ENCODE measurements around the gene FBXW9. TPM values are rescaled to one million over a fixed set of nuclear protein-coding genes. Genes with fewer than 3 reads are reported as not detected.

The FBXW9 gene
- total and polyA plus RNA-seq, 10 donors, result 1.7 to 7.4 (median 4.3) TPM

- no peak overlapping the region for H3K27ac ChIP-seq
- no peaks in the 10 kb centered on the region for H3K27me3 ChIP-seq (replicated peaks in 1 of 7)
- peaks cover 8 to 27% (median 21%) of the 10 kb centered on the region in 6 donors for H3K4me1 ChIP-seq
- WGBS, 5 donors, result 87 to 98% (median 93%) methylated on average over 10 to 12 of the region's 12 CpGs
- peaks cover 0 to 92% (median 87%) of the 10 kb centered on the region in 6 donors for H3K36me3 ChIP-seq
- no peak overlapping the region for H3K4me3 ChIP-seq
- intact Hi-C loops (cut with DNase I; ENCODE audit: low total_unique reads), result no loop called here
- no peak for DNase-seq
- H3K9me3 ChIP-seq, result no peaks in the 10 kb centered on the region
- no peak for TF ChIP-seq POLR2A (IDR thresholded peaks at IDR 0.05)
- TF ChIP-seq, protein P1, sequence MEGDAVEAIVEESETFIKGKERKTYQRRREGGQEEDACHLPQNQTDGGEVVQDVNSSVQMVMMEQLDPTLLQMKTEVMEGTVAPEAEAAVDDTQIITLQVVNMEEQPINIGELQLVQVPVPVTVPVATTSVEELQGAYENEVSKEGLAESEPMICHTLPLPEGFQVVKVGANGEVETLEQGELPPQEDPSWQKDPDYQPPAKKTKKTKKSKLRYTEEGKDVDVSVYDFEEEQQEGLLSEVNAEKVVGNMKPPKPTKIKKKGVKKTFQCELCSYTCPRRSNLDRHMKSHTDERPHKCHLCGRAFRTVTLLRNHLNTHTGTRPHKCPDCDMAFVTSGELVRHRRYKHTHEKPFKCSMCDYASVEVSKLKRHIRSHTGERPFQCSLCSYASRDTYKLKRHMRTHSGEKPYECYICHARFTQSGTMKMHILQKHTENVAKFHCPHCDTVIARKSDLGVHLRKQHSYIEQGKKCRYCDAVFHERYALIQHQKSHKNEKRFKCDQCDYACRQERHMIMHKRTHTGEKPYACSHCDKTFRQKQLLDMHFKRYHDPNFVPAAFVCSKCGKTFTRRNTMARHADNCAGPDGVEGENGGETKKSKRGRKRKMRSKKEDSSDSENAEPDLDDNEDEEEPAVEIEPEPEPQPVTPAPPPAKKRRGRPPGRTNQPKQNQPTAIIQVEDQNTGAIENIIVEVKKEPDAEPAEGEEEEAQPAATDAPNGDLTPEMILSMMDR (IDR thresholded peaks at IDR 0.05 in 8 of 11, conservative IDR thresholded peaks at IDR 0.05 in 3 of 11), result no peak
- peak in 1 of 3 donors; percentile 11 for TF ChIP-seq POLR2AphosphoS5 (IDR thresholded peaks at IDR 0.05)
These were observed 35.5 kb downstream of the FBXW9 start for GRCh38 chr19:12660980-12661379.

- Histone ChIP-seq H3K9me3 (no peaks in the 10 kb centered on the region), H3K27ac (no peak overlapping the region), H3K4me1 (no peaks in the 10 kb centered on the region), H3K27me3 (replicated peaks in 1 of 7) (no peaks in the 10 kb centered on the region), H3K36me3 (peaks cover 0 to 100% (median 92%) of the 10 kb centered on the region in 6 donors), H3K4me3 (no peak overlapping the region)
- WGBS, 5 donors, result 91 to 96% (median 95%) methylated on average over 22 of the region's 22 CpGs
- TF ChIP-seq POLR2A (IDR thresholded peaks at IDR 0.05), result no peak
- peak in 1 of 3 donors; percentile 14 for TF ChIP-seq POLR2AphosphoS5 (IDR thresholded peaks at IDR 0.05)
- intact Hi-C loops (cut with DNase I; ENCODE audit: low total_unique reads), result no loop called here
- no peak for DNase-seq
These were observed 38.5 kb downstream of the FBXW9 start for GRCh38 chr19:12657966-12658365.

GRCh38 chr19:12656899-12657571 lies 39.4 kb downstream of the FBXW9 start:
- no peaks in the 10 kb centered on the region for H3K9me3 ChIP-seq
- DNase-seq, result no peak
- peaks cover 0 to 100% (median 83%) of the 10 kb centered on the region in 6 donors for H3K36me3 ChIP-seq
- TF ChIP-seq POLR2A (IDR thresholded peaks at IDR 0.05), result no peak
- TF ChIP-seq, protein P1 (IDR thresholded peaks at IDR 0.05 in 8 of 11, conservative IDR thresholded peaks at IDR 0.05 in 3 of 11), result no peak
- TF ChIP-seq POLR2AphosphoS5 (IDR thresholded peaks at IDR 0.05), result no peak
- 84 to 89% (median 88%) methylated on average over 47 to 50 of the region's 50 CpGs for WGBS, 5 donors
- intact Hi-C loops (cut with DNase I; ENCODE audit: low total_unique reads), result no loop called here
- no peaks in the 10 kb centered on the region for H3K4me1 ChIP-seq
- H3K27ac ChIP-seq, result no peak overlapping the region
- no peak overlapping the region for H3K4me3 ChIP-seq
- no peaks in the 10 kb centered on the region for H3K27me3 ChIP-seq (replicated peaks in 1 of 7)

GRCh38 chr19:12655546-12655945 lies 40.9 kb downstream of the FBXW9 start:
- H3K27ac ChIP-seq, result no peak overlapping the region
- H3K36me3 ChIP-seq, result peaks cover 0 to 100% (median 68%) of the 10 kb centered on the region in 6 donors
- TF ChIP-seq, protein P1 (IDR thresholded peaks at IDR 0.05 in 8 of 11, conservative IDR thresholded peaks at IDR 0.05 in 3 of 11), result no peak
- H3K27me3 ChIP-seq (replicated peaks in 1 of 7), result no peaks in the 10 kb centered on the region
- 94 to 100% (median 96%) methylated on average over 8 of the region's 8 CpGs for WGBS, 5 donors
- no peaks in the 10 kb centered on the region for H3K4me1 ChIP-seq
- intact Hi-C loops (cut with DNase I; ENCODE audit: low total_unique reads), result no loop called here
- no peak overlapping the region for H3K4me3 ChIP-seq
- DNase-seq, result no peak
- H3K9me3 ChIP-seq, result no peaks in the 10 kb centered on the region
